GM18907 (cell line): ENCODE data around the gene CACHD1.
"Not testable (repeated sequence)": the region's sequence is repeated elsewhere in the genome, so short reads cannot be mapped to it uniquely, and the experiment has no call there.

Source experiments
- ATAC-seq: cut with Tn5 transposase; IDR thresholded peaks from one replicate; pipeline ENCODE4 v1.9.1; 2021; ENCODE audit warnings: mild to moderate bottlenecking, moderate library complexity; ENCODE audit not compliant: unreplicated experiment

The CACHD1 gene

DNA sequence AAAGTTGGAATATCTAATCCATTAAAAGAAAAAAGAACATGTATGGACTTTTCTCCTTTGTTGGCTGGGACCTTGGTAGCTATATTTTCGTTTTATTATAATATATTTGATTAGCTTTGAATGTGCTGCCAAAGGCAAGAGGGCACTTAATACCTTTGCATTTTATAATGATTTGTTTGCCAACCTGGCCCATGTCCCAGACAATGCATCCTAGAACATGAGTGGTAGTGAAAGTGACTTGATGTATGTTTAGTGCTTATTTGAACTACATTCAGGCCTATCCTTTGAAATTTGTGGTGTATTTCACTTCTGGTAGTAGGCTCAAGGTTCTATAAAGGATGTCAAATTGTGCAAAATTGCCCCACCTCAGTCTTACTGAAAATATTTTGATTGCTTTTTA, 25.9 kb downstream of the CACHD1 start:
- ATAC-seq, result no peak

DNA sequence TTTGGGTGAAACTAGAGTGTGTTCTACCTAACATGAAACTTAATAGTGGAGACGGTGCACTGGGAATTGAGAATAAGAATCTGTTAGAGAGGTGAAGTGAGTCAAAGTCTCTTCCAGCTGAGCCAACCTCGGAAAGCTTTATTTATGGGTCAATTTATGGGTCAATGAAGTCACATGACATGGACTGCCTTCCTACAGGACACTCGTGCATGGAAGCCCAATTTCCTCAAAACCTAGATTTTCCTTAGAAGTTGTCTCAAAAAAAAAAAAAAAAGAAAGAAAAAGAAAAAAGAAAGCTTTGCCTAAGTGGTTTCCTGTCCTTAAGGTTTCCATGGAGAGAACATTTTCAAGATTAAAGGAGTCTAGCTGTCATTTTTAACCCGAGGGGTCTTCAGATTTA, 26.7 kb downstream of the CACHD1 start:
- no peak for ATAC-seq

DNA sequence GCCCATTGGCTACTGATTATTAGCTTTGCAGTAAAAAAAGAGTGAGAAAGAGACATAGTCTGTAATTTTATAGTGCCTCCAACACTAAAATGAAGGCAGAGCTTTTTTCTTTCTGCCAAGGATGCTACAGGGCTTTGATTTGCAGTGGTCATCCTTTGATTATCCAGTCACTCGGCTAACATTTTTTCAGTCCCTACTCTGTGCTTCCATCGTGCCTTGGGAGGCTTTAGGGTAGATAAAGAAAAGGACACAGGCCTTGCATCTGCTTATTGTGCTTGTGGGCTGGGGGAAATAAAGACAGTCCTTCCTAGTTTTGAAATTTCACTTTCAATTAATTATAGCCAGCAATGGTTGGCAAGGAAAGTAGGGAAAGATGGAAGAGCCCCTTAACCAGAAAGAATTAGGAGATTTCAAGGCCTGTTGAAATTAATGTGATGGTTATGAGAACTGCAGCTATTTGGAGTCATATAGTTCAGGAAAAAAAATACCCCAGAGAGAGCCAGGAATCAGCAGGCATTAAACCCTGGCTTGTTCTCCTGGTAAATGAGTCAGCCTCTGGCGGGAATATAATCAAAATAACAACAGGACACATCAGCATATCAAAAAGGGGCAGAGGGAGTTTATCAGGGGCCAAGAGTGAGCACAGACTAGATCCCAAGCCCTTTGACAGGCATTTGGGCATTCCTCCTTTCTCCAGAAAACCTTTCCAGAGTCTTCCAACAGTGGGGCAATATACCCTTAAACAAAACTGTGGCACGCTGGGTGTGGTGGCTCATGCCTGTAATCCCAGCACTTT, 27.4 kb downstream of the CACHD1 start:
- no peak for ATAC-seq

DNA sequence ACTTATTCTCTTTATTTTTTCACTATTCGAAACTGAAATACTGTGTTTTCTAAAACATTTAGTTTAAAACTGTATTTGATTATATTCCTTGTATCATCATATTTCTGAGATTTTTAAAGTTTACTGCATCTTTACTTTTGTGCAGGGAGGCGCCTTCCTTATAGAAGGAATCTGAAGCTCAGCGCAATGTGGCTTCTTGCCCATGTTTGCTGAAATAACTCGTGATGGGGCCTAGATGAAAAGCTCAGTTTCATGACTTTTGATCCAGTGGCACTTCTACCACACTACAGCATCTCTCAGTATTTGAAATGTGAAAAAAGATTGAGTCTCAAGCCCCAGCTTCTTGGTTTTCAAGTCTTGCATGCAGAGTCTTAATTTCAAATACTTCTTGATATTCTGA, 28.4 kb downstream of the CACHD1 start:
- no peak for ATAC-seq

DNA sequence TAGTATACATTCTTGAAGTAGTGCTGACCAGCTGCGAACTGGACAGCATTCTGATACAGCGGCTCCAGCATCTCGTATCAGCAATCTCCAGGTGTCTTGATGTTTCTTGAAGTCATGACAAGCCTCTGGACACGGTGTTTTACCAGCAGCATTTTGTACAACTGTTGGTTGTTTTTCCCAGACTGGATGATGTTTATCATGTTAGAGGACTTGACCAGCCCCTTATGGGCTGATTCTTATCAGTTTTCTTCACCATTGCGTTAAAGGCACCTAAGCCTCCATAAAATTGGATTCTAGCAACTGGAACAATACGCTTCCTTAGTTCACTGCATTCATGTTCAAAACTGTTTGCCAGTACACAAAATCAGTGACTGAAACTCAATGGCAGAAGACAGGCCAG, 29.1 kb downstream of the CACHD1 start:
- ATAC-seq, result no peak

DNA sequence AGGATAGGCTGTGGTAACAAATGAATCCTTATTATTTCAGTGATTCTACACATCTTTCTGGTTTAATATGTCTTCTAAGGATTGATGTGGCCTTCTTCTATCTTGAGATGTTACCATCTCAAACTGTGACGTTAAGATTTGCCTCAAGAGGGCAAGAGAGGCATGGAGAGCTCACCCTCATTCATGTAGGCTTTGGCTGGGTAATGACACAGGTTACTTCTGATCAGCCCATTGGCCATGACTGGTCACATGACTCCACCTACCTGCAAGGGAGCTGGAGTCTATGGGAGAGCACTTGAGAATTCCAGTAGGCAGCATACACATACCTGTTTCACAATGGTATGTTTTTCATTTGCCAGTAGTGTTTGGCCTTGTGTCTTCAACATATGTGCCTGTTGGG, 30.0 kb downstream of the CACHD1 start:
- ATAC-seq, result no peak

DNA sequence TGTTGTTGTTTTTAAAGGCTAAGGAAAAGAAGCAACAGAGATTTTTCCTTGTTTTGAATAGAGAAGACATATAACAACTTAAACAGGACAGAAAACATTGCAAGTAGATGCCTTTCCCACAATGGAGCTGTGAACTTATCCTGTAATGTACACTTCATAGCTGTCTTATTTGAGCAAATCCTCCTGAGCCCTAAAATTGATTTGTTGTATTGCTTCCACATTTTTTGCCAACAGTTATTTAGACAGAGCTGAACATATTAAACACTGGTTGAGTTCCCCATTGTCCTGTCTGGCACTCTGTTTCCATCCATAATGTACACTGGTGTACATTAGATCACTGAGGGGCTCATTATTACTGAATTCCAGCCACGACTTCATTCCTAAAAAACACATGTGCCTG, 32.2 kb downstream of the CACHD1 start:
- no peak for ATAC-seq

DNA sequence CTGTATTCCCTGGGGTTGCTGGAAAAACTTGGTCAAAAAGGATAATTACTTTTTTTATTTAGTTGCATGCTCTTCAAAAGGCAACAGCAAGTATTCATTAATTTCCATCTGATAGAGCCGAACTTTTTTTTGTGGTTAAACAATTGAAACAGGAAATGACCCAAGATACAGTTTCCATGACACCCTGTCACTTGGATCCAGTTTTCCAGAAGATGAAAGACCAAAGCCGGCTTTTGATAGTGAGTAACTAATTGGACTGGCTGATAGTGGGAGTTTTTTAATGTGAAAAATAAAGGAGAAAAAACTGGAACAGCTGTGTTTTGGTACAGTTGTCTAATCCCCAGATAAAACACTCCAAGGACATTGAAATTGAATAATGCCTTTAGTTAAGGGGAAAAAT, 33.0 kb downstream of the CACHD1 start:
- ATAC-seq, result no peak

DNA sequence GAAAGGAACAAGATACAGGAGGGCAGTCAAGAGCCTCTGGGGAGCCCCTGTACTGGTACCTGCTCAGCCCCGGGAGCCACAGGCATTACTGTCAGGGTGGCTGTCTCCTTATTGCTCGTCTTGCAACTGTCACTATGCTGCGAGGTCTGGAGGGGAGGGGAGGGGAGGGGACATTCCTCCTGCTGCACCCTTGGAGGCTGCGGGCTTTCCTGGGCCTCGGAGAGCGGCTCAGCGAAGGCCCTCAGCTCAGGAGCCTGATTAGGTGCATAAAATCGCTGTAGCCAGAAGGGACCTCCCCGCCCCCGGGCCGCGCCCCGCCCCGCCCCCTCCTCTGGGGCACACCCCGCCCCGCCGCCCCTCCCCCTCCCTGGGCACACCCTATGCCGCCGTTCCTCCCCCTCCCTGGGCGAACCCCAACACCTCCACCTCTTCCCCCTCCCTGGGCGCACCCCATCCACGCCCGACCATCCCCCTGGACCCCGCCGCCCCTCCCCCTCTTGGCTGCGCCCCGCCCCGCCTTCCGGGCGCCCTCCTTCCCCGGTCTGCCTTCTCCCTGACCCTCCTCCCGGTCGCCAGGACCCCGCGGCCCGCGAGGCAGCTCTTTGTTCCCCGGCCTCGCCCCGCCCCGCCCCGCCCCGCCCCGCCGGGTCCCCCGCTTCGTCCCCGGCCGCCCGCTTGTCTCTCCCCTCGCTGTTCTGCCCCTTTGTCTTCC, 35.5 kb downstream of the CACHD1 start:
- no peak for ATAC-seq

DNA sequence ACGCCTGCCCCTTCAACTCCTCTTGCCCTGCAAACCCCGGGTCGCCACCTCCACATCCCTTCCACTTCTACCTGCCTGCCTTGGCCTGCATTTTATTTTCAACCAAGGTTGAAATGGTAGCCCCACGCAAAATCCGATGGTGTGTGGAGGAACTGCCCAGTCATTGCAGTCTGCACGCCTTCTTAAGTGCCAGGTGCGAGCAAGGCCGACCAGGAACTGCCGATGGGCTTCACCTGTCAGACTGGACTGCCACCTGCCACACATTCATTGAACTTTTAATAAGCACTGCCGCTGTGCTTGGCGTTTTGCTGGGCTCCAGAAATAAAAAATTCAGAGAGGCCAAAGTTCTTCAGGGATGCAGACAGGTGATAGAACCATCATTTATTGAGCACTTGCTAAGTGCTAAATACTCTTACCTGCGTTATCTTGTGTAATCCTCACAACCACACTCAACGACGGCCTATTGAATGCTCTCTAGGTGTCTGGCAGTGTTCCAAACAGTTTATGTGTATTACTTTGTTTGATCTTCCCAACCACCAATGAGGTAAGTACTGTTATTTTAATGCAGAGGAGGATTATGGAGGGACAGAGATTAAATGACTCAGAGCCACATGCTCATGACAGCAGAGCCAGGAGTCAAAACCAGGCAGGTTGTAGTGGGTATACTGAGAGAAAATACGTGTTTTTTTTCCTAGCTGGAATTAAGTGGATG, 36.2 kb downstream of the CACHD1 start:
- no peak for ATAC-seq

DNA sequence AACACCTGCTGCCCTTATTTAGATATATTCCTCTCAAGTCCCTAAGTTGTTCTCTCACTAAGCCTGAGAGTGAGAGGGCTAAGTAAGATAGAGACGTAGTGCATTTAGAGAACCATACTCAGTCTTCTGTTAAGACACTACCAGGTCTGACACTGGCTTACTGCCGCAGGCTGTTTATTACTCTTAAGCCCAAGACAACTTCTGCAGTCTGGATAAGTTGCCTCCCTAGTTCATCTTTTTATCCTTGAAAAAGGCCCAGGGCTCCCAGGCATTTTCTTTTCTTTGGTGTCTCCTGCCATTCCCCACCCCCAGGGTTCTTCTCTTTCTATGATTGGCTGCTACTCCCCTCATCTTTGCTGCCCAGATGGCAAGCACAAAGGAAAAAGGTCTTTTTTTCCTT, 38.7 kb downstream of the CACHD1 start:
- ATAC-seq, result no peak

DNA sequence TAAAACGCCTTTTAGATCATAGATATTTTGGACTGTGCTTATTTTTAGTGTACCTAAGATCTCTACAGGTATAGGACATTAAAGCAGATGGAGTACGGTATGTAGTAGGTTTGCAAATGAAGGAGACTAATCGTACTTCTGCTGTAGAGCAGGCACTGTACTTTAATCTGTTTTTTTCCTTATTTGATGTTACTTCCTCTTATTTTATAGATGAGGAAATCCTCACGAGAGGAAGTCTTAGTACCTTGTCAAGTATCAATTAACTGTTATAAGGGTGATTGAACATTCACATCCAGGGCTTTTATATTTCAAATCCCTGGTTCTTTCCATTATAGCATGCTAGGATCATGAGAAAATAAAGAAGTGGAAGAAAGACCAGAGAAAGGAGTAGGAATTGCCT, 41.1 kb downstream of the CACHD1 start:
- no peak for ATAC-seq

DNA sequence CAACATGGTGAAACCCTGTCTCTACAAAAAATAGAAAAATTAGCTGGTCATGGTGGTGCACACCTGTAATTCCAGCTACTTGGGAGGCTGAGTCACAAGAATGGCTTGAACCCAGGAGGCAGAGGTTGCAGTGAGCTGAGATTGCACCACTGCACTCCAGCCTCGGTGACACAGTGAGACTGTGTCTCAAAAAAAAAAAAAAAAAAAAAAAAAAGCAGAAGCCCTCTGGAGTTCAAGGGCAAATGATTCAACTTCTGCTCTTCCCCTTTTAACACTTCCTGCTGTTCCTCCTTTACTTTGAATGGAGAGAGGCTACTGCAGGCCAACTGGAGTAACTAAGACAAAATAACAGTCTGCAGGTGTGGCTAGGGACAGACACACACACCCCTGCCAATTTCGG, 42.3 kb downstream of the CACHD1 start:
- ATAC-seq, result not testable (repeated sequence)

DNA sequence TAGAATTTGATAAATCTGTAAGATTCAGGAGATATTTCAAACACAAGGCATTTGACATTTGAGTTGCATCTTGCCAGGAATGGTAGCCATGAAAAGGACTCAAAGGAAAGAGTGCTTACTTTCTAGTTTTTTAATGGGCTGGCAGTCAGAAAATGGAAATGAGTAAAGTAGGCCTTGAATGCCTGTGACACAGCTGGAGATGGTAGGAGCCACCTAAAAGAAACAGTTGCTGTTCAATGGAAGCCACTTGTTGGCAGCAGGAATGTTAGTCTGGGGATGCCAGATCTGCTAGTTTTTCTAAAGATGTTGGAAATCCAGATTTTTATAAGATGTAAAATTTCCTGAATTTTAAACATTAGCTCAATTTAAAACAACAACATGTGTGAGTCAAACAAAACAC, 43.6 kb downstream of the CACHD1 start:
- ATAC-seq, result no peak

DNA sequence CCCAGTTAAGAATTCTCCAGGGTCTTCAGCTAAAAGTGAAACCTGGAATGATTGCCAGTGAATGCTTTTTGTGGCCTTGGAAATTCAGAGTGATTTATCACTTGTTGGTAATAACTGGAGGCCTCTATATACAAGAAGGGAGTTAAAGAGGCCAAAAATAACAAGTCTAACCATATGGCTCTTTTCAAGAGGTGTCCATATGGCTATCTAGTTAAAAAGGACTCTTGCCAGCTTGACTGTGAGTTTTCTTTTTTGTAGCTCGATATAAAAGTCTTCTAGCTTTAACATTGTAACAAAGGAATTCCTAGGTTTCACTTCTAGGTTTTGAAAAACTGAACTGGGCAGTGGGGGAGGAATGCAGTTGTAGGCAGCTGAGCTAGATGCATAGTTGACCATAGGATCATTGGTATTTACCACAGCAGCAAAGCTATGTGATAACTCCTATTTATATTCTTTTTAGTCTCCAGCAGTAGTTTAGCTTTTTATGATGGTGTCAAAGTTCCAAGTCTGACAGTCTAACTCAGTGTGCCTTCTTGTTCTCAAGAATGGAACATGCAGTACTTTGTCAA, 44.4 kb downstream of the CACHD1 start:
- ATAC-seq, result no peak

DNA sequence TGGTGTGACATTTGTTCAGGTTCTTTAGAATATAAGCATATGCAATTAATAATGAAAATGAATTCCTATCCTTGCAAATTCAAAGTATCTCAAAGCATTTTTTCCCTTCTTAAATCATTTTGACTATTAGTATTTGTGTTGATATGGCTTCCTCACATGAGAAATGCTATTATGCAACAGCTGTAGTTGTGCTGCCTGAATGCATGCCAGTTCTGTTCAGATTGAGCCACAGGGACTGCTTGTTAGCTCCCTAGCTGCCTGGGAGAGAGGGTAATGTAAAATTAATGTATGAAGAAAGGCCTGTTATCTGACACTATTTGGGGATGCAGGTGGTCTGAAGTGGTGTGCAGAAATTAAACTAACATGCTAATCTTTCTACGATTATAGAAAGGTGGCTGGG, 45.5 kb downstream of the CACHD1 start:
- ATAC-seq, result no peak

DNA sequence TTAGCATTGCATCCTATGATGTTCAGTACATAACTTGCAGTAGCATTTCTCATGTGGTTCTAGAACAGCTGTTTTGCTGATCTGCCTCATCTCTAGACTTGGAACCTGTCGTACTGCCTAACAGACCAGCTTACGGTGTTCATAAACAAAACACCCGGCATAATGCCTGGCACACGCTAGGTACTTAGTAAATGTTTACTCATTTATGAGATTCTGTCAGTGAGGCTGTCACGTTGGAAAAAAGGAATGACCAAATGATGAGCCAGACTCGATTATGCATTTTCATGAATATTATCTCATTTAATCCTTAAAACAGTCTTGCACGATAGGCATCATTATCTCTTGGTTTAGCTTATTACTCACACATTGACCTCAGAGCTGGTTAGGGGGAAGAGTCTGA, 46.4 kb downstream of the CACHD1 start:
- no peak for ATAC-seq

DNA sequence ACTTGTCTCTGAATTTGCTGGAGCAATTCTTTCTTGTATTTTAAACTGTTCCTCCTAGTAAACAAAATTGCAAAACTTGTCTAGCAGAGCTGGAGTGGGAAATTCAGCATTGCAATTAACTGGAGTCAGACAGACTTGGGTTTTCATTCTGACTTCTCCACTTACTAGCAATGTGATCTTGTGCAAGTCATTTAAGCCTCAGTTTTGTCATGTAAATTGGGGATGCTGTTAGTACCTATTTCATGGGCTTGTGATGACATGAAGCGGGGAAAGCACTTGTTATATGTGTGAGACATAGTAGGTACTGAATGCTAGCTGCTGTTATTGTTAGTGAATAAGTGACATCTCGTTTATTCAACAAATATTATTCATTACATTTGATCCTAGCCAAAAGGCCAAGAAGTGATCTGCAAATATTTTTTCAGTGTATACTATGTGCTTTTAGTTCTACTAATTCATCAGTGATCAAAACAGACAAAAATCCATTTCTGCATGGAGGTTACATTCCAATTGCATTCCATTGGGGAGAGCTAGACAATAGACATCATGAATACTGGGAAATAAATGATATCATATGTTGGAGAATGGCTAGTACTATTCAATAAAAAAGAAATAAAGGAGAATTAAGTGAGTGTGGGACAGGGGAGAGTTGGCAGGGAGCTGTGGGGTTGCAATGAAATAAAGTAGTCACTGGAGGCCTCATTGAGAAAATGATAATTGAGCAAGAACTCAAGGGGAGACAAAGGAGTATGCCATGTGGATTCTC, 47.1 kb downstream of the CACHD1 start:
- ATAC-seq, result no peak

DNA sequence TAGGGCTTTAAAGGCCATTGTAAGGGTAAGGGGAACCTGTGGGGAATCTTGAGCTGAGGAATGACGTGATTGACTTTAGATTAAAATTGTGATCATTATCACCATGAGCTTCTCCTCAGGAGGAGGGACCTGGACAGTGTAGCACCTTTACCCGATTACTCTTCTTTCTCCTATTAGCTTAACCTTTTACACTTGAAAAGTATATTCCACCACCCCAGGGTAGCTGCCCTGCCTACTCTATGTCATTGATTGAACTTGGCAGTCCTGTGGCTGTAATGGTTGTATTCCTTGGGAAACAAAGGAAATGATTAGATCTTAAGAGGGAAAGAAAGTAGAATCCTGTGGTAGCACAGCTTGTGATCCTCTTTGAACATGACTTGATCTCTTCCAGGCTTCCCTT, 47.7 kb downstream of the CACHD1 start:
- ATAC-seq, result no peak

DNA sequence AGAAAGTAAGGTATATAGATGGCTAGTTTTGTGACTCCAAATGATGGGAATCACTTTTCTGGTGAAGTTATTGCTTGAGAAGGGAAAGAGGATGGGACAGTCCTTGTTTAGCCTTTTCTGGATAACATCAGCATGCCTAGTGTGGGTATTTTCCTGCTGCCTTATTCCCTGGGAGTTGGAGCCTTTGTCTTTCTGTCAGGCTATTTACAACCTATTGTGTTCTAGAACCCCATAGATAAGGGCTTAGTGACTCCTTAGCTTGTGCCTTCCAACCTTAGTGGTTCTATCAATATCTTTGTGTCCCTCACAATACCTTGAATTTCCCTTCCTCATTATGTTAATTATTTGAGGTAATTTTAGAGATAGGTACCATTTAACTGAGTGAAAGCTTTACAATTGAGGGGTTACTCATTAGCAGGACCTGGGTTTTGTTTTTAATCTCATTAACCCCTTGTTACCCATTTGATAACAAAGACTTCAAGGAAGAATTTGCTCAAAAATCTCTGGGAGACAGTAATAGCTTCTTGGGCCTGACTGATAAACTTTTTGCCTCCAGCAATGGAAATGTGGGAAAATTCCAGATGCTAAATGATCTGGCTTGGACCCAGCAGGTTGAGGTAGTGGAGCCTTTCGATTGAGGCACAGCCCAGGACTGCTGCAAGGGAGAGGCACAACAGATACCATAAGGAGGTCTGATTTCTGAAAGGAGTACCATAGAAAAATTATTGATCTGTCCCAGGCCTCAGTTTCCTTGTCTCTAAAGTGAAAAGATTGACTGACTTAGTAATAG, 49.0 kb downstream of the CACHD1 start:
- no peak for ATAC-seq
